SK-N-SH (cell line): Measurements from ENCODE around the gene NEURL3. TPM values are rescaled to one million over a fixed set of nuclear protein-coding genes. Genes with fewer than 3 reads are reported as not detected.
A peak's percentile ranks its signal among the peaks of the same experiment; 100 is the strongest.

Experiments used
- CTCF ChIA-PET: fragments of 300-600, 350-600 bp; formaldehyde crosslinking; extraction: SDS; loops from one replicate; lab custom pipeline; 2021; lab: Yijun Ruan, JAX
- POLR2A ChIA-PET: fragments of 350-600 bp; sonication (Branson Sonifier 250); formaldehyde crosslinking; extraction: SDS; loops from one replicate; lab custom pipeline; 2020; ENCODE audit warnings: antibody characterized with exemption, inconsistent platforms; lab: Yijun Ruan, JAX
- DNase-seq: peaks from one replicate; pipeline ENCODE4 v3.0.0; 2012
- H2AFZ ChIP-seq: fragments of 200-600 bp; sonication (generic); 2 replicates; pipeline ENCODE4 v1.8.1; 2016; ENCODE audit warnings: antibody characterized with exemption, mild to moderate bottlenecking, low read depth
- H3F3A ChIP-seq: fragments of 200-600 bp; sonication (generic); replicated peaks from 2 replicates; pipeline ENCODE3; 2016; ENCODE audit warnings: antibody characterized with exemption, mild to moderate bottlenecking; ENCODE audit not compliant: insufficient read depth
- H3K27ac ChIP-seq, 2 experiments: fragments of 200-500 bp in 1 of 2; fragments of 200-600 bp in 1 of 2; sonication (Bioruptor generic) in 1 of 2; sonication (generic), shearing (Covaris generic) in 1 of 2; 2 replicates each; pipeline versions ENCODE4 v1.5.1 to v1.6.1; 2014 to 2016; ENCODE audit warnings: low read depth in 2 of 2, inconsistent platforms in 1 of 2, low read length in 1 of 2, mild to moderate bottlenecking in 1 of 2, mixed read lengths in 1 of 2
- H3K27me3 ChIP-seq: fragments of 200-600 bp; sonication (generic), shearing (Covaris generic); 2 replicates; pipeline ENCODE4 v1.6.1; 2016; ENCODE audit warnings: mixed run types; ENCODE audit not compliant: insufficient read depth
- H3K36me3 ChIP-seq, 2 experiments: fragments of 200-500 bp in 1 of 2; fragments of 200-600 bp in 1 of 2; sonication (Bioruptor generic) in 1 of 2; sonication (generic) in 1 of 2; replicated peaks in 1 of 2; 2 replicates each; pipeline versions ENCODE3 to v1.5.1; 2014 to 2016; ENCODE audit warnings: low read length in 1 of 2, mild to moderate bottlenecking in 1 of 2; ENCODE audit not compliant: insufficient read depth in 2 of 2, control insufficient read depth in 1 of 2
- H3K4me1 ChIP-seq, 2 experiments: fragments of 200-500 bp in 1 of 2; fragments of 200-600 bp in 1 of 2; sonication (Bioruptor generic) in 1 of 2; sonication (generic), shearing (Covaris generic) in 1 of 2; 2 replicates each; pipeline versions ENCODE4 v1.5.1 to v1.6.1; 2014 to 2016; ENCODE audit warnings: low read depth in 1 of 2, low read length in 1 of 2, mixed run types in 1 of 2; ENCODE audit not compliant: insufficient read depth in 2 of 2, control insufficient read depth in 1 of 2
- H3K4me2 ChIP-seq: fragments of 200-600 bp; sonication (generic), shearing (Covaris generic); 2 replicates; pipeline ENCODE4 v1.6.1; 2017; ENCODE audit warnings: mixed run types
- H3K4me3 ChIP-seq, 2 experiments: fragments of 200-500 bp in 1 of 2; fragments of 200-600 bp in 1 of 2; sonication (Bioruptor generic) in 1 of 2; sonication (generic), shearing (Covaris generic) in 1 of 2; 2 replicates each; pipeline versions ENCODE4 v1.5.1 to v1.8.1; 2014 to 2016; ENCODE audit warnings: low read depth in 2 of 2, inconsistent platforms in 1 of 2, low read length in 1 of 2, mild to moderate bottlenecking in 1 of 2, mixed read lengths in 1 of 2, moderate library complexity in 1 of 2
- H3K79me2 ChIP-seq: fragments of 200-600 bp; sonication (generic); 2 replicates; pipeline ENCODE4 v1.8.1; 2017; ENCODE audit warnings: mild to moderate bottlenecking; ENCODE audit not compliant: insufficient read depth
- H3K9ac ChIP-seq: fragments of 200-600 bp; sonication (generic); 2 replicates; pipeline ENCODE4 v1.6.1; 2017; ENCODE audit warnings: mixed run types
- H3K9me2 ChIP-seq: fragments of 200-600 bp; sonication (generic); 2 replicates; pipeline ENCODE4 v1.6.1; 2017; ENCODE audit warnings: mixed run types
- H3K9me3 ChIP-seq: fragments of 200-600 bp; sonication (generic); 2 replicates; pipeline ENCODE4 v1.6.1; 2017; ENCODE audit warnings: mixed run types, mild to moderate bottlenecking, moderate library complexity
- H4K20me1 ChIP-seq: fragments of 200-600 bp; sonication (generic); 2 replicates; pipeline ENCODE4 v1.6.1; 2017; ENCODE audit warnings: mild to moderate bottlenecking, mixed run types; ENCODE audit not compliant: insufficient read depth
- CHD2 ChIP-seq: fragments of 150-350 bp; IDR thresholded peaks from 2 replicates; pipeline ENCODE4 v1.6.1; 2018; ENCODE audit warnings: low read length; ENCODE audit not compliant: partially characterized antibody
- EZH2phosphoT487 ChIP-seq: fragments of 200-600 bp; sonication (generic); IDR thresholded peaks from 2 replicates; pipeline ENCODE4 v1.6.1; 2017; ENCODE audit warnings: low read depth, mixed run types, mild to moderate bottlenecking, antibody characterized with exemption, moderate library complexity, borderline replicate concordance
- FOSL2 ChIP-seq: IDR thresholded peaks from 2 replicates; pipeline ENCODE4 v1.4.0; 2012; ENCODE audit warnings: low read depth, mild to moderate bottlenecking, moderate library complexity, borderline replicate concordance
- FOXJ3 ChIP-seq: sonication (generic); formaldehyde crosslinking; IDR thresholded peaks from 2 replicates; pipeline ENCODE4 v1.5.1; 2020; ENCODE audit warnings: mild to moderate bottlenecking, missing genetic modification reagents
- FOXM1 ChIP-seq: IDR thresholded peaks from 2 replicates; pipeline ENCODE4 v1.4.0; 2012; ENCODE audit warnings: low read depth, mild to moderate bottlenecking
- GABPA ChIP-seq: IDR thresholded peaks from 2 replicates; pipeline ENCODE4 v1.4.0; 2012; ENCODE audit warnings: low read depth, mild to moderate bottlenecking
- GATA2 ChIP-seq: sonication (generic); formaldehyde crosslinking; IDR thresholded peaks from 2 replicates; pipeline ENCODE4 v1.5.0; 2020; ENCODE audit warnings: mild to moderate bottlenecking, missing genetic modification reagents
- MEF2A ChIP-seq: IDR thresholded peaks from 2 replicates; pipeline ENCODE4 v1.4.0; 2012; ENCODE audit warnings: low read depth, borderline replicate concordance
- MXI1 ChIP-seq: IDR thresholded peaks from 2 replicates; pipeline ENCODE4 v1.6.1; 2012; ENCODE audit warnings: mild to moderate bottlenecking, low read depth, low read length, improper control_type of control experiment
- NFIC ChIP-seq: IDR thresholded peaks from 2 replicates; pipeline ENCODE4 v1.4.0; 2012; ENCODE audit warnings: borderline replicate concordance
- RAD21 ChIP-seq: IDR thresholded peaks from 2 replicates; pipeline ENCODE4 v1.6.1; 2012; ENCODE audit warnings: mild to moderate bottlenecking, low read length
- REST ChIP-seq: IDR thresholded peaks from 2 replicates; pipeline ENCODE4 v1.6.1; 2012; ENCODE audit warnings: mild to moderate bottlenecking, low read depth, low read length, moderate library complexity
- RFX5 ChIP-seq: IDR thresholded peaks from 2 replicates; pipeline ENCODE4 v1.6.1; 2012; ENCODE audit warnings: mild to moderate bottlenecking, improper control_type of control experiment, low read length
- SIN3A ChIP-seq: IDR thresholded peaks from 2 replicates; pipeline ENCODE4 v1.6.1; 2012; ENCODE audit warnings: low read depth, mild to moderate bottlenecking, low read length, moderate library complexity, borderline replicate concordance
- SMC3 ChIP-seq: IDR thresholded peaks from 2 replicates; pipeline ENCODE4 v1.6.1; 2012; ENCODE audit warnings: low read depth, low read length, improper control_type of control experiment
- TEAD4 ChIP-seq: IDR thresholded peaks from 2 replicates; pipeline ENCODE4 v1.4.0; 2012; ENCODE audit warnings: mild to moderate bottlenecking, borderline replicate concordance; ENCODE audit not compliant: insufficient read depth
- YY1 ChIP-seq: IDR thresholded peaks from 2 replicates; pipeline ENCODE4 v1.4.0; 2012; ENCODE audit warnings: low read depth, mild to moderate bottlenecking
- WGBS: methylation state at CpG from one replicate; pipeline ENCODE4 v1.1.6; 2017; ENCODE audit warnings: low lambda C conversion rate; 5-methylcytosine and 5-hydroxymethylcytosine counted together
- polyA plus RNA-seq, 3 experiments: library from polyadenylated mRNA; depleted of rRNA; stranded (reverse); fragments of >200 nt; gene quantifications; 2 replicates each; pipeline ENCODE4 v1.2.3, GENCODE V29; 2012
- TF ChIP-seq, protein P1 (sequence below): IDR thresholded peaks from 2 replicates; pipeline ENCODE4; 2012
- TF ChIP-seq, protein P2 (sequence below): IDR thresholded peaks from 2 replicates; pipeline ENCODE4 v1.4.0; 2012; ENCODE audit warnings: low read depth, borderline replicate concordance

NEURL3 gene
- polyA plus RNA-seq, 1 of the 3 experiments (the other 2 are of a cell fraction): 0.08 TPM

- Histone ChIP-seq H3K36me3 (peaks cover 0 to 6% of the 10 kb centered on the region in 2 experiments), H3K27me3 (no peaks in the 10 kb centered on the region), H3K9me3 (no peaks in the 10 kb centered on the region), H3K27ac (no peak overlapping the region), H3K4me3 (no peak overlapping the region), H3K9ac (no peak overlapping the region), H3K4me1 (peaks cover 0 to 3% of the 10 kb centered on the region in 2 experiments; a peak in 1 of 4 replicates), H2AFZ (no peak overlapping the region), H3F3A (peaks cover 7% of the 10 kb centered on the region), H3K79me2 (no peaks in the 10 kb centered on the region), H3K4me2 (no peak overlapping the region), H3K9me2 (no peaks in the 10 kb centered on the region), H4K20me1 (no peaks in the 10 kb centered on the region)
- DNase-seq: peak; percentile 15
- 87% methylated on average over 14 of the region's 18 CpGs for WGBS
- TF ChIP-seq SMC3: no peak
- no peak for TF ChIP-seq FOSL2
- no peak for TF ChIP-seq RAD21
- TF ChIP-seq EZH2phosphoT487: no peak
- no peak for TF ChIP-seq GABPA
- TF ChIP-seq, protein P1, sequence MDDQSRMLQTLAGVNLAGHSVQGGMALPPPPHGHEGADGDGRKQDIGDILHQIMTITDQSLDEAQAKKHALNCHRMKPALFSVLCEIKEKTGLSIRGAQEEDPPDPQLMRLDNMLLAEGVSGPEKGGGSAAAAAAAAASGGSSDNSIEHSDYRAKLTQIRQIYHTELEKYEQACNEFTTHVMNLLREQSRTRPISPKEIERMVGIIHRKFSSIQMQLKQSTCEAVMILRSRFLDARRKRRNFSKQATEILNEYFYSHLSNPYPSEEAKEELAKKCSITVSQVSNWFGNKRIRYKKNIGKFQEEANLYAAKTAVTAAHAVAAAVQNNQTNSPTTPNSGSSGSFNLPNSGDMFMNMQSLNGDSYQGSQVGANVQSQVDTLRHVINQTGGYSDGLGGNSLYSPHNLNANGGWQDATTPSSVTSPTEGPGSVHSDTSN: no peak
- TF ChIP-seq MXI1: no peak
- TF ChIP-seq GATA2 (CRISPR knock-in tag): no peak
- no peak for TF ChIP-seq REST
- no peak for TF ChIP-seq FOXM1
- TF ChIP-seq MEF2A: no peak
- no peak for TF ChIP-seq TEAD4
- TF ChIP-seq NFIC: no peak
- TF ChIP-seq, protein P2, sequence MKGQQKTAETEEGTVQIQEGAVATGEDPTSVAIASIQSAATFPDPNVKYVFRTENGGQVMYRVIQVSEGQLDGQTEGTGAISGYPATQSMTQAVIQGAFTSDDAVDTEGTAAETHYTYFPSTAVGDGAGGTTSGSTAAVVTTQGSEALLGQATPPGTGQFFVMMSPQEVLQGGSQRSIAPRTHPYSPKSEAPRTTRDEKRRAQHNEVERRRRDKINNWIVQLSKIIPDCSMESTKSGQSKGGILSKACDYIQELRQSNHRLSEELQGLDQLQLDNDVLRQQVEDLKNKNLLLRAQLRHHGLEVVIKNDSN: no peak
- TF ChIP-seq RFX5: no peak
- no peak for TF ChIP-seq CHD2
- no peak for TF ChIP-seq SIN3A
- no peak for TF ChIP-seq YY1
- no peak for TF ChIP-seq FOXJ3 (CRISPR knock-in tag)
- ChIA-PET CTCF (interaction anchor here (0.8 to 6.6 kb wide), 7 partner anchors 9 to 145 kb away, joined by 3 to 91 read pairs (median 47); no protein-coding TSS in a partner anchor), POLR2A (no interaction called here)
These were observed 47.4 kb upstream of the NEURL3 start for GRCh38 chr2:96552315-96553175.
